ENCODE results near the gene LGR6. TPM values are rescaled to one million over a fixed set of nuclear protein-coding genes. Genes with fewer than 3 reads are reported as not detected.

Gene LGR6
- total RNA-seq, 1 donor from 2014 or later: not detected

GRCh38 chr1:202316186-202316585 is 122.6 kb downstream of the LGR6 start:
- no peaks in the 10 kb centered on the region for H3K27me3 ChIP-seq (ENCODE audit: control insufficient read depth, insufficient read depth, low read length)
- FAIRE-seq (no peak), DNase-seq (ENCODE audit: low read depth) (no peak)
- TF ChIP-seq CTCF (IDR thresholded peaks at IDR 0.05; ENCODE audit: insufficient read depth, low read length, severe bottlenecking): no peak
- H3K36me3 ChIP-seq (ENCODE audit: control insufficient read depth, insufficient read depth, low read length): no peaks in the 10 kb centered on the region
- no peak overlapping the region for H3K4me3 ChIP-seq (ENCODE audit: low read depth, low read length)

- DNase-seq (ENCODE audit: low read depth) (no peak), FAIRE-seq (no peak)
- H3K27me3 ChIP-seq (ENCODE audit: control insufficient read depth, insufficient read depth, low read length): no peaks in the 10 kb centered on the region
These were observed 124.6 kb downstream of the LGR6 start for GRCh38 chr1:202317941-202318925.

GRCh38 chr1:202319381-202320080 is 125.9 kb downstream of the LGR6 start:
- Histone ChIP-seq H3K27me3 (ENCODE audit: control insufficient read depth, insufficient read depth, low read length) (no peaks in the 10 kb centered on the region), H3K36me3 (ENCODE audit: control insufficient read depth, insufficient read depth, low read length) (no peaks in the 10 kb centered on the region), H3K4me3 (ENCODE audit: low read depth, low read length) (no peak overlapping the region)
- DNase-seq (ENCODE audit: low read depth): no peak
- no peak for TF ChIP-seq CTCF (IDR thresholded peaks at IDR 0.05; ENCODE audit: insufficient read depth, low read length, severe bottlenecking)
- no peak for FAIRE-seq

More at GRCh38 chr1:202317941-202318925, 124.6 kb downstream of the LGR6 start:
- Histone ChIP-seq H3K4me3 (ENCODE audit: low read depth, low read length) (no peak overlapping the region), H3K36me3 (ENCODE audit: control insufficient read depth, insufficient read depth, low read length) (no peaks in the 10 kb centered on the region)
- no peak for TF ChIP-seq CTCF (IDR thresholded peaks at IDR 0.05; ENCODE audit: insufficient read depth, low read length, severe bottlenecking)

DNA sequence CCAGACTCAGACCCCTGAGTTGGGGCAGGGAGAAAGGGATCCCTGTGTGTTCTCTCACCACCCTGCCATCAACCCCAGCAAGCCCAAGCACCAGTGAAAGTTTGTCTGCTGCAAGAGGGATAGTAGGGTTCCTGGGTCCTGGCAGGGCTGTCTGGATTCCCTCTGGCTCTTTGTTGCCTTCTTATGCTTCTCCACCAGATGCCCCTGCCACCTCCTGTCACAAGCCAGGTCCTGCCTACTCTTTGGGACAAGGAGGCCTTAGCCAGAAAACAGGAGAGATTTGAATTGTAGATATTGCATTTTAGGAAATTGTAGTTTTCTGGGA is 126.4 kb downstream of the LGR6 start:
- TF ChIP-seq CTCF (IDR thresholded peaks at IDR 0.05; ENCODE audit: insufficient read depth, low read length, severe bottlenecking): no peak
- FAIRE-seq: no peak

GRCh38 chr1:202323731-202324130 is 130.1 kb downstream of the LGR6 start:
- H3K27me3 ChIP-seq (ENCODE audit: control insufficient read depth, insufficient read depth, low read length): no peaks in the 10 kb centered on the region
- no peaks in the 10 kb centered on the region for H3K36me3 ChIP-seq (ENCODE audit: control insufficient read depth, insufficient read depth, low read length)
- FAIRE-seq: no peak
- DNase-seq (ENCODE audit: low read depth): no peak
- no peak for TF ChIP-seq CTCF (IDR thresholded peaks at IDR 0.05; ENCODE audit: insufficient read depth, low read length, severe bottlenecking)
- no peak overlapping the region for H3K4me3 ChIP-seq (ENCODE audit: low read depth, low read length)

More for the DNA sequence above, 126.4 kb downstream of the LGR6 start:
- H3K27me3 ChIP-seq (ENCODE audit: control insufficient read depth, insufficient read depth, low read length): no peaks in the 10 kb centered on the region
- no peak overlapping the region for H3K4me3 ChIP-seq (ENCODE audit: low read depth, low read length)
- no peaks in the 10 kb centered on the region for H3K36me3 ChIP-seq (ENCODE audit: control insufficient read depth, insufficient read depth, low read length)
- DNase-seq (ENCODE audit: low read depth): no peak

Measured in bronchial epithelial cell (primary cell).